ENCODE measurements around the gene SDHD. TPM values are rescaled to one million over a fixed set of nuclear protein-coding genes. Genes with fewer than 3 reads are reported as not detected.

The SDHD gene
- polyA plus RNA-seq, 1 of the 3 experiments (the other 2 are of a cell fraction): 169 TPM

- Histone ChIP-seq H3K27me3 (ENCODE audit: insufficient read depth) (no peaks in the 10 kb centered on the region), H2AFZ (ENCODE audit: low read depth) (no peak overlapping the region), H3K9ac (no peak overlapping the region), H3K4me2 (no peak overlapping the region), H3K9me2 (no peaks in the 10 kb centered on the region), H4K20me1 (ENCODE audit: insufficient read depth) (no peaks in the 10 kb centered on the region), H3K9me3 (no peaks in the 10 kb centered on the region), H3K27ac (ENCODE audit: low read depth in 2 of 2, low read length in 1 of 2) (no peak overlapping the region), H3F3A (replicated peaks; ENCODE audit: insufficient read depth) (no peaks in the 10 kb centered on the region), H3K36me3 (replicated peaks in 1 of 2; ENCODE audit: control insufficient read depth in 1 of 2, insufficient read depth in 2 of 2, low read length in 1 of 2) (peaks cover 37 to 41% of the 10 kb centered on the region in 2 experiments), H3K4me1 (ENCODE audit: control insufficient read depth in 1 of 2, insufficient read depth in 2 of 2, low read depth in 1 of 2, low read length in 1 of 2) (no peaks in the 10 kb centered on the region), H3K4me3 (ENCODE audit: low read depth in 2 of 2, low read length in 1 of 2) (no peak overlapping the region), H3K79me2 (ENCODE audit: insufficient read depth) (peaks cover 11% of the 10 kb centered on the region; the same call in 1 of the 2 replicates)
- POLR2A ChIA-PET: no interaction called here
- no peak for DNase-seq
- CTCF ChIA-PET: interaction anchor here (0.9 to 2.9 kb wide), 2 partner anchors 17 kb away, joined by 3 to 15 read pairs; no protein-coding TSS in a partner anchor
- TF ChIP-seq GABPA (IDR thresholded peaks at IDR 0.05; ENCODE audit: low read depth) (no peak), SMC3 (IDR thresholded peaks at IDR 0.05; ENCODE audit: low read depth, low read length) (no peak), POLR2AphosphoS5 (IDR thresholded peaks at IDR 0.05; ENCODE audit: low read depth, low read length) (no peak), MXI1 (IDR thresholded peaks at IDR 0.05; ENCODE audit: low read depth, low read length) (no peak), RXRA (IDR thresholded peaks at IDR 0.05; ENCODE audit: borderline replicate concordance, low read depth) (no peak), FOXM1 (IDR thresholded peaks at IDR 0.05; ENCODE audit: low read depth) (no peak), RAD21 (IDR thresholded peaks at IDR 0.05; ENCODE audit: low read length) (no peak), MEF2A (IDR thresholded peaks at IDR 0.05; ENCODE audit: borderline replicate concordance, low read depth) (no peak), RCOR1 (IDR thresholded peaks at IDR 0.05; ENCODE audit: low read length) (no peak), MAX (IDR thresholded peaks at IDR 0.05; ENCODE audit: low read depth) (no peak), PBX3 (IDR thresholded peaks at IDR 0.05) (no peak), CTCF (IDR thresholded peaks at IDR 0.05) (no peak), FOXJ3 (CRISPR knock-in tag; IDR thresholded peaks at IDR 0.05) (no peak), TEAD4 (IDR thresholded peaks at IDR 0.05; ENCODE audit: borderline replicate concordance, insufficient read depth) (no peak), EZH2phosphoT487 (IDR thresholded peaks at IDR 0.05; ENCODE audit: borderline replicate concordance, low read depth) (no peak), YY1 (IDR thresholded peaks at IDR 0.05; ENCODE audit: low read depth) (no peak), NFIC (IDR thresholded peaks at IDR 0.05; ENCODE audit: borderline replicate concordance) (no peak)
Observed at GRCh38 chr11:112096194-112096593, 9.5 kb downstream of the SDHD start.
